HTERT RPE-1 (cell line): ENCODE results near the gene SRA1.

Source experiments
- in situ Hi-C: fragments of 300-500 bp; cut with MboI; formaldehyde crosslinking; loops from 4 replicates; pipeline ENCODE4 v1.14.3; 2020; ENCODE audit warnings: low sequenced_read_pairs

The SRA1 gene

DNA sequence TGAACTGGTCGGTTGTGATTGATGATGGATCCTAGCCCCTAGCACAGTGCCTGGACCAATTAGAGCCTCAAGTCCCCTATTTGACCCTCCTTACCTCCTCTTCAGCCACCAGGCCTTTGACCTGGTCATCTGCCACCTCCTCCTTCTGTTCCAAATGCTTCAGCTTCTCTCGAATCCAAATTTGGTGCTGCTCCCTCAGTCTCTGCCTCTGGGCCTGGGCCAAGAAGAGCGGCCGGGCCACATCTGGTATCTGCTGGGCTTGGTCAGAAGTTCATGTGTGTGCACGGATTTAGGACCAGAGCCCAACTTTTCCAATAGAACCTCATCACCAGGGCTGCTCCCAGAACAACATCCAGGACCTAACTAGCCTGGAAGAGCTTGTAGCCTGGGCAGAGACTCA lies 13.8 kb upstream of the SRA1 start:
- in situ Hi-C loops: no loop called here

DNA sequence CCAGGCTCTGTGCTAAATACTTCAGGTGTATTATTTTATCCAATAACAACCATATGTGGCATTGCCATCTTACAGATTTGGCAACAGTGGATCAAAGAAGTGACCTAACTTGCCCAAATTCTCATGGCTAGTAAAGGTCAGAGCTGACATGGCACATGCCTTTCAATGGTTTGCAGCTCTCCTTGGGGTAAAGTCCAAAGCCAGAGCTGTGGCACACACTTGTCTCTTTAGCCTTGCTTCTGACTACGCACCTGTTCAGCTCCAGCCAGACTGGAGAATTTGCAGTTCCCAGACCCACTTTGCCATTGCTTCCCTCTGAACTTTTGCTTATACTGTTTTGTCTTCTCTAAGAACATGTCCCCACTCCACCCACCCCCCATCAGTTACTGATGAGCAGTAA lies 13.2 kb upstream of the SRA1 start:
- in situ Hi-C loops: no loop called here

DNA sequence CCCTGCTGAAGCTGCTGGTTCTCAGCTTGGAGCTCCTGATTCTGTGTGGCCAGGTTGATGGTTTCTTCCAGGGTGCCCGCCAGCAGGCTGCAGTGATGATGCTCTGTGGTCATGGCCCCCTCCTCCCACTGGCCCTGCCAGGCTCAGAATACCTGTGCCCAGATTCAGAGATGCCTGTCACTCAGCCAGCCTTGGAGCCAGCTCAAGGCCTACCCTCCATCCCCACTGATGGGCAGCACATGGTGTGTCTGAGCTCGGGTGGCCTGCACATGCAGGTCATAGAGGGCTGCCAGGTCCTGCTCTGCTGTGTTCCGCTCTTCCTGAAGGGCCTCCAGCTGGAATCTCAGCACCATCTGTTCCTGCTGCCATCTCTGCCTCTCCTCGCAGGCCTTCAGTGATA lies 12.8 kb upstream of the SRA1 start:
- in situ Hi-C loops: no loop called here

DNA sequence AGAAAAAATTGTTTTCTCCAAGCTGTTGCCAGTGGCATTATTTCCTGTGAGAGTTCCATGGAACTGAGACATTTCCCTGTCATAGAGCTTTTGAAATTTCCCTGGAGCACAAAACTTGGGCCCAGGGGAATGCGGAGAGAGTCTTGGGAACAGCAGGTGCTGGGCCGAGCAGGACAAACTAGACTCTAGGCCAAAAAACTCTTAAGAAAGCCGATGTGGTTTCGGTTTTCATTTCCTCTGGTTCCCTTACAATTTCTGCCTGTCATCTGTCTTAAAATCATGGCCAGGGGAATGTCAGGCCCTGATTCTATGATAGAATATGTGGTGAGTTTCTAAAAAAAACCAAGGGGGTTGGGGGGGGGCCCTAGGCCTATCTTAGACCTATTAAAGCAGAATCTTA lies 11.9 kb upstream of the SRA1 start:
- in situ Hi-C loops: no loop called here

DNA sequence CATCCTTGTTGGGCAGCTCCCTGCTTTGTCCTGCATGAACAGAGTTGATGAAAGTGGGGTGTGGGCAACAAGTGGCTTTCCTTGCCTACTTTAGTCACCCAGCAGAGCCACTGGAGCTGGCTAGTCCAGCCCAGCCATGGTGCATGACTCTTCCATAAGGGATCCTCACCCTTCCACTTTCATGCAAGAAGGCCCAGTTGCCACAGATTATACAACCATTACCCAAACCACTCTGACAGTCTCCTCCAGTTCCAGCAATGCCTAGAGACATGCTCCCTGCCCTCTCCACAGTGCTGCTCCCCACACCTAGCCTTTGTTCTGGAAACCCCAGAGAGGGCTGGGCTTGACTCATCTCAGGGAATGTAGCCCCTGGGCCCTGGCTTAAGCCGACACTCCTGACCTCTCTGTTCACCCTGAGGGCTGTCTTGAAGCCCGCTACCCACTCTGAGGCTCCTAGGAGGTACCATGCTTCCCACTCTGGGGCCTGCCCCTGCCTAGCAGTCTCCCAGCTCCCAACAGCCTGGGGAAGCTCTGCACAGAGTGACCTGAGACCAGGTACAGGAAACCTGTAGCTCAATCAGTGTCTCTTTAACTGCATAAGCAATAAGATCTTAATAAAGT lies 11.3 kb upstream of the SRA1 start:
- in situ Hi-C loops: no loop called here

DNA sequence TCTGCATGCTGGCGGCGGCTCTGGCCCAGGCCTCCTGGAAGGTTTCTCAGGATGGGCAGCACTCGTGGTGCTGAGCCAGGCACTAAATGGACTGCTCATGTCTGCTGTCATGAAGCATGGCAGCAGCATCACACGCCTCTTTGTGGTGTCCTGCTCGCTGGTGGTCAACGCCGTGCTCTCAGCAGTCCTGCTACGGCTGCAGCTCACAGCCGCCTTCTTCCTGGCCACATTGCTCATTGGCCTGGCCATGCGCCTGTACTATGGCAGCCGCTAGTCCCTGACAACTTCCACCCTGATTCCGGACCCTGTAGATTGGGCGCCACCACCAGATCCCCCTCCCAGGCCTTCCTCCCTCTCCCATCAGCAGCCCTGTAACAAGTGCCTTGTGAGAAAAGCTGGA lies 10.6 kb upstream of the SRA1 start:
- in situ Hi-C loops: no loop called here

DNA sequence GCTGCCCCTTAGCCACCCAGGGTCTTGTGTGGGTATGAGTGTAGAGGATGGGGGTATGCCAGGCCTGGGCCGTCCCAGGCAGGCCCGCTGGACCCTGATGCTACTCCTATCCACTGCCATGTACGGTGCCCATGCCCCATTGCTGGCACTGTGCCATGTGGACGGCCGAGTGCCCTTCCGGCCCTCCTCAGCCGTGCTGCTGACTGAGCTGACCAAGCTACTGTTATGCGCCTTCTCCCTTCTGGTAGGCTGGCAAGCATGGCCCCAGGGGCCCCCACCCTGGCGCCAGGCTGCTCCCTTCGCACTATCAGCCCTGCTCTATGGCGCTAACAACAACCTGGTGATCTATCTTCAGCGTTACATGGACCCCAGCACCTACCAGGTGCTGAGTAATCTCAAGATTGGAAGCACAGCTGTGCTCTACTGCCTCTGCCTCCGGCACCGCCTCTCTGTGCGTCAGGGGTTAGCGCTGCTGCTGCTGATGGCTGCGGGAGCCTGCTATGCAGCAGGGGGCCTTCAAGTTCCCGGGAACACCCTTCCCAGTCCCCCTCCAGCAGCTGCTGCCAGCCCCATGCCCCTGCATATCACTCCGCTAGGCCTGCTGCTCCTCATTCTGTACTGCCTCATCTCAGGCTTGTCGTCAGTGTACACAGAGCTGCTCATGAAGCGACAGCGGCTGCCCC lies 10.0 kb upstream of the SRA1 start:
- in situ Hi-C loops: no loop called here

DNA sequence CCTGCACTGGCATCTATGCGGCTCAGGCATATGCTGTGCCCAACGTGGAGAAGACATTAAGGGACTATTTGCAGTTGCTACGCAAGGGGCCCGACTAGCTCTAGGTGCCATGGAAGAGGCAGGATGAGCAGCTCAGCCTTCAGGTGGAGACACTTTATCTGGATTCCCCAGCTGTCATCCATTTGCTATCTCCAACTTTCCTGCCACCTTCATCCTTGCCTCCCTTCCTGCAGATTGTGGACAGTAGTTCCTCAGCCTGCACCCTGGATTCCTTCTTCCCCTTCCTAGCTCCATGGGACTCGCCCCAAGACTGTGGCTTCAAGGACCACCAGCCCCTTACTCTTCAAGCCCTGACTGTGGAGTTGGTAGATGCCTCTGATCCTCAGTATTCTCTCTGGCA lies 9.4 kb upstream of the SRA1 start:
- in situ Hi-C loops: no loop called here

DNA sequence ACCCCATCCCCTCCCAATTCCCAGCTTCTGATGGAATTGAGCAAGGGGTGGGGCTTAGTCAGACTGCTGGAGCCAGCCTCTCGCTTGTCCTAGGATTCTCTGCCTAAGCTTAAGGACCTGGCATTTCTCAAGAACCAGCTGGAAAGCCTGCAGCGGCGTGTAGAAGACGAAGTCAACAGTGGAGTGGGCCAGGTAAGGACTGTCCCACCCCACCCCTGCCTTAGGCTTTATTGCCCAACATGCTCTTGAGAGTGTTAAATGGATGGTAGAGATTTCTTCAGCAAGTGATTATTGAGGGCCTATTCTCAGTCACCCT lies 8.5 kb upstream of the SRA1 start:
- in situ Hi-C loops: no loop called here

DNA sequence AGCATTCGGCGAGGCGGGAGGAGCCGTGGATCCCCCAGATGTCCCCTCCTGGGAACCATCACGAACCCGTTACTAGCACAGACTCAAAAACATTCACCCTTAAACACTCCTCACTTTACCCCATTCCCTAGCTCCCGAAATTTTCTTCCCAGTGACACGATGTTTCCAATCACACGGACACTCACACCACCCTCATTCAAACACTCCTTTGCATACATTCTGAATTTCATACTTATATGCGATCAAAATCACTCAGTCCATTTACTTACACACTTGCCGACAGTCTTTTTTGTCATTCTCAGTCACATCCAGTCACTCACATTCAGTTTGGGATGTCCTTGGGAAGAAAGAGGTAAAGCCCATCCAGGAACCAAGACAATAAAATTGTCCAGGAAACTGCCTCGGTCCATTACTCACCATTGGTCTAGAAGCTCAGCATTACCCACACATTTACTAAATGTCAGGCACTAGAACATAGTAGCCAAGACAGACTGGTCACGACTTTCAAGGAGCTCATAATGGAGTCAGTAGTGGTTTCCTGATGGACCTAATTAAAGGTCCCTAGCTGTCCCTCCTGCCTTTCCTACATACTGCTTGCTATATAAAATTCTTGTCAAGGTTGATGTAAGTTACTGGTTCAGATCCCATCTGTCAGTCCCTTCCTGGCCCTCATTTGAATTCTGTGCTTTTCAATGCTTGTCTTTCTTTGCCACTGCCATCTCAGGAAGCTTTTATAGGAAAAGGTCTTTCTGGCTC lies 7.9 kb upstream of the SRA1 start:
- in situ Hi-C loops: no loop called here

DNA sequence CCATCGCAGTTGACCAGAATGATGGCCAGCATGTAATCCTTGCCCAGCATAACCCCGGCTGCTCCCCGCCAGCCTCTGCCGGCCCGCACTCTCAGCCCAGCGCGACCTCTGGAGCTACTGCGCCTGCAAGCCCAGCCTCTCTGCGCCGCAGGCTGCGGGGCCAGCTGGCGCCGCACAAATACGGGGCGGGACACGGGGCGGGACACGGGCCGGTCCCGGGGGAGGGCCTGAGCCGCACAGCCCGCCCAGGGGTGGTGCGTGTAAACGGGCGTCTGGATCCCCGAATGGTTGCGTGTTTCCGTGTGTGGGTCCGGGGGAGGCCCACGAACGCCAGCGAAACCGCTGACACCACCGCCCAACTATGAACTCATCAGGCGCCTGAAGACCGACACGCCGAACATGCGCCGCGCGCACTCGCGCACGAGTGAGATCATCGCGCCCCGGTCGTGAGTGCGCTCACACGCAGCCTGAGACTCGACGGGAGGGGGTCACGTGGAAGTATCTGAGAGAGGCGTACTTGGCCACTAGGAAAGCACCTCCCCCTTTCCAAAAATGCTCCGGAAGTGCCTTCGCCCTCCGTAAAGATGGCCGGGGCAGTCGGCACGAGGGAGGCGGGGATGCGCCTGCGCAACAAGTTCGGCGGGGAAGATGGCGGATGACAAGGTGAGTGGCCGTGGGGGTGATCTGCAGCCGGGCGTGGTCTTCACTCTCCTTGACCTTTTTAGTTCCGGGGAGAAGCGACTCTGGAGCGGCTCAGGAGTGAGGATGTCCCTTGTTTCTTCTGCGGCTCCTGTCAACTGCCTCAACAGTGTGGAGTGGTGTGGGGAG lies 7.1 kb upstream of the SRA1 start, which contains the start of the genes APBB3 and SLC35A4:
Gene APBB3, minus strand, starts transcription at position 403 of the 828 bp plus-strand sequence. Its CDS starts 353 bp downstream, at position 50.
Gene SLC35A4, plus strand, starts transcription at position 633 of the 828 bp plus-strand sequence. CDS start 2,342 bp downstream, outside the sequence.
- in situ Hi-C loops: no loop called here

DNA sequence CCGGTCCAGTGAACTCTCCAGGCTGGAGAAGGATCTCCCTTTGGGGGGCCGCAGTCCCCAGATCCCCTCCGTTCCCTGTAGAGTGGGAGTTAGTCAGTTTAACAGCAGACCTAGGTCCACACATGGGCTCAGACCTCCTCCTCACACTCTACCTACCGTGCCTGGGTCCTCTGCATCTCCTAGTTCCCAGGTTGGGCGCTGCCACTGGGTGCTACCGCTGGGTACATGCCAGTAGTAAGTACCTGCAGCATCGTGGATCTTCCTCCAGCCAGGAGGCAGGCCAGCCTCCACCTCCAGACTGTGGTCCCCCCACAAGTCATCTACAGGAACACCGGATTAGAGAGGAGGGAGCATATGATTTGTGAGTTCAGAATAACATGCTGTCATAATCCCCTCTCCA lies 6.3 kb upstream of the SRA1 start:
- in situ Hi-C loops: no loop called here

DNA sequence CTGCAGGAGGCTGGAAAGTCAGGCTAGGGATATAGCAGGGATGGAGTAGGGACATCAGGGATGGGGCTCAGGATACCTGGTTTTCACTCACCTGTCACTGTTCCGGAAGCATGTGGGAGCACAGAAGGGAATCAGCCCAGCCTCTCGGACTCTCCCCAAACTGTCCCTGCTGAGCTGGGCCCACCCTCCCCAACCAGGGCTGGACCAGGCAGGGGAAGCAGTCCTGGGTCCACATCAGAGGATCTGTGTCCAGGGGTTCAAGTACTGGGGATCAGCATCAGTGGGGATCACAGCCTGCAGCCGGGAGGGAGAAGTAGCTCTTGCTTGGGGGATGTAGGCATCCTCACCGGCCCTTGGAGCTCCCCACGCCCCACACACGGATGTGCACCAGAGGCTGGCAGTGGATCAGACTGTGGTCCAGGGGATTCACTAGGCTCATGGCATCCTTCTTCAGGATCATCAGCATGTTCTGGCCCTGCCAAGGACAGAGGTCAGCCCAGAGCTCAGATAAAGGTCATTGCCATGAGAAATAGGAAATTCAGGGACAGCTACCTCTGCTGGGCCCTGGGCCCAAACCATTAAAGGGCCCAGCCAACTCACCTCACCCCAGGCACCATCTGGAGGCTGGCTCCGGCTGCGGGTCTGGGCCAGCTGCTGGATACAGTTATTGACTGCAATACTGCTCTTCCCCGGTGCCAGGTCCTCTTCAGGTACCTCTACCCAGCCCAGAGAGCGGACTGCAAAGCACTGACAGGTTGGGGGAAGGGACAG lies 4.7 kb upstream of the SRA1 start:
- in situ Hi-C loops: no loop called here

DNA sequence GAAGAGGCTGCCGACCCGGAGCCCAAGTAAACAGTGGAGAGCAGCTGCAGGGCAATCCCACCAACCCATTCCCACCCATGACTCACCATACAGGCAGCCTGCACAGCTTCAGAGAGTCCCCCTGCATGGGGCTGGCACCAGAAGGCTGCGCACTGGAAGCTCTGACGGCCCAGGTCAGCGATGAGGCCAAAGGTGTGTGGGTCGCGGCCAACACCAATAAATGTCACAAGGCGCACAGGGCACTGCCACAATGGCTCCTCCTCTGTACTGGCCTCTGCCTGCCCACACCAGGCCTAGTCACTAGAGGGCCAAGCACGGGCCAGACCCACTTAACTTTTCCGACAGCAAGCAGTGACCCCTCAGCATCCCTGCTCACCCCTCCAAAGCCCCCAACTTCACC lies 3.0 kb upstream of the SRA1 start:
- in situ Hi-C loops: no loop called here

DNA sequence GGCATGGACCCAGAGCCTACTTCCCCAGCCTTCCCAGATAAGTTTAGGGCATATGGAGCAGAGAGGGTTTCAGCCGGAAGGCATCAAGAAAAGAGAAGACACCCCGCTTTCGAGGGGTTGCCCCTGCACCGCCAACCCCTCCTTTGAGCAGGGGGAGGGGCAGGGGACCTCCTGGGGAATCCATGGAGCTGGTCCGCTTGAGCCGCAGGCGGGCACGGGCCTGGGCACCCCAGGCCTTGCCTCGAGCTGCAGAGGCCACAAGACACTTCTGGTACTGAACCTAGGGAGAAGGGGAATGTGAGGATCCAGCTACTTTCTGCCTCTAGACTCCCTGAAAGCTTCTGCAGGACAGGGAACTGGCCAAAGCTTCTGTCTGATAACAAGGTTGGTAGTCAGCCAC lies 1.3 kb upstream of the SRA1 start:
- in situ Hi-C loops: no loop called here

DNA sequence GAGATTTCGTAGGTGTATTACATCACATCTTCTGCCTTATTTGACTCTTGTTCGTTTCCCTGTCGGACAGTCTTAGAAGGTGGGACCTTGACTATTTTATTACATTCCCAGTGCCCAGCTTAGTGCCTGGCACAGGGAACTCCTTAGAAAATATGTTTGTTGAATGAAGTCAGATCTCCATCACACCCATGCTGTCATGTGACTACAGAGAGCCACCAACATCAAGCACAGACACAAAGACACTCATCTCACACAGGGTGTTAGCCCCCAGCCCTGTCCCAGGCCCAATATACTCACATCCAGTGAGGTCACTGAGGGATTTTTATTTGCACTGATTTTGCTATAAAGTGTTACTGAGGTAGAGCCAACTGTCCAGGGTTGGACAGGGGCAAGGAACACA lies 692 bp upstream of the SRA1 start:
- in situ Hi-C loops: no loop called here

DNA sequence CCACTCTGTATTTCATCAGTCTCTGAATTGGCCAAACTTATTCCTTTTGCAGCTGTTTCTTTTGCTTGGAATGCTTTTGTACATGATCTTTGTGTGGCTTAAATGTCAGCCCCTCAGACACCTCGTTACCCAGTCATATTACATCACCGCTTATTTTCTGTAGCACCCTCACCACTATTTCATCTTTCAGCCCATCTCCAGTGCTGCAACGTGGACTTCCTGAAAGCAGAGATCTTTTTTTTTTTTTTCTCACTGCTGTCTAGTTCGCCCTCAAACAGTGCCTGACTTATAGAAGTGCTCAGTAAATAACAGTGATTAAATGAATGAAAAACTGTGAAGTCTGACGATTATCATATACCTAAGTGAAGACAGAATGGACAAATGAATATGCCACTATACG lies 835 bp downstream of the SRA1 start:
- in situ Hi-C loops: no loop called here

DNA sequence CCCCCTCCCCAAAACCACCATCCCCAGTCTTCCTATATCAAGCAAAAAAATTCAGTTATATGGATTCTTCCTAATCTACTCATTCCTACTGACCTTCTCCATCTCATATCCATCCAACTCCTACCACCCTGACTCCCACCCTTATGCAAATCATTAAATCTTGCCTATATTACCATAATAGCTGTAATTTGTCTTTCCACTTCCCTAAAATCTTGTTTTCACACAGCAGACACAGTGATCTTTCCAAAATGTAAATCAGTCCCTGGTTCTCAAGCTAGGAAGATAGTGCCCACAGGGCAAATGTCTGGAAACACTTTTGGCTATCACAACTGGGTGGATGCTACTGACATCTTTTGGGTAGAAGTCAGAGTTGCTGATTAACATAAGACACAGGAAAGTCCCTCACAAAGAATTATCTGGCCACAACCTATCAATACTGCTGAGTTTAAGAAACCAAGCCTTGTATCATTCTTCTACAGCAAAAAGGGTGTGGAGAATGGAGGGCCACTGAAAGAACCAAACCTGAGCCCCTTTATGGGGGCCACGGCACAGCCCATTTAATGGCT lies 1.4 kb downstream of the SRA1 start:
- in situ Hi-C loops: no loop called here

DNA sequence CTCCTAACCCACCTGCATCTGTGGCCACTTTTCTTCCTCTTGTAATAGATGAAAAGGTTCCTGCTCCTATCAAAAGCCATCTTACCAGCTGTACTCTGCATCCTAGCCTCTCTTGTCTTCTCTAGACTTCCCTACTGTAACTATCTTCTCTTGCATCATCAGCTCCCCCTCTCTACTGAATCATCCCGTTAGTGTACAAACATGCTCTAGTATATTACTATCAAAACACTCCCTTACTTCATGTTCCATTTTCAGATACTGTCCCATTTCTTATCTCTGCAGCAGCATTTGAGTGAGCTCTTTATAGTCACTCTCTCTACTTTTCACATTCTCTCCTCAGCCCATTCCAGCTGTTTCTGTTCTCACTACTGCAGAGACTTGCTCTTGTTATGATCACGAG lies 2.8 kb downstream of the SRA1 start:
- in situ Hi-C loops: no loop called here

DNA sequence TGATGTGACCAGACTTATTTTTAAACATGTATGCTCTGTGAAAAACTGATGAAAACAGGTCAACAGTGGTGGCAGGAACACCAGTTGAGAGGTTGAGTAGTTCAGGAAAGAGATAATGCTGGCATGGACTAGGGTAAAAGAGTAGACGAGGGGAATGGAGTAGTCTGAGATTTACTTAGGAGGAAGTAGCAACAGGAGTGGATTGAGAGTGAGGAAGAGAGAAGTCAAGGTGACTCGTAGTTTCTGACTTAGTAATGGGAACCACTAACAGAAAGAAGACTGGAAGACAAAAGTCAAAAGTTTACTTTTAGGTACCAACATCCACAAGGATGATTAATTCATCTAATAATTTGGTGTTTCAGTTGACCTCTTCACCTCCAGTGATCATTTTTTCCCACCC lies 3.6 kb downstream of the SRA1 start:
- in situ Hi-C loops: no loop called here
